Body of pancreas (tissue), 4 donors: ENCODE results near the gene WWC2. TPM values are rescaled to one million over a fixed set of nuclear protein-coding genes. Genes with fewer than 3 reads are reported as not detected.

Experiments used
- ATAC-seq: fragments of 150-250 bp; one replicate; pipeline ENCODE4 v1.9.1; 2016
- DNase-seq, 4 donors: peaks; one replicate each; pipeline ENCODE4 v3.0.0-alpha.2; 2019
- H3K27ac ChIP-seq, 4 donors: fragments of 200-600 bp; sonication (generic); 1 replicate in 3 of 4; 2 replicates in 1 of 4; pipeline versions ENCODE4 v1.5.1 to v1.6.1; 2016 to 2019; ENCODE audit warnings: mild to moderate bottlenecking in 1 of 4, mixed read lengths in 1 of 4, moderate library complexity in 1 of 4
- H3K27me3 ChIP-seq, 2 donors: fragments of 200-600 bp; sonication (generic); one replicate each; pipeline ENCODE4 v1.6.0; 2016; ENCODE audit warnings: mild to moderate bottlenecking in 1 of 2
- H3K36me3 ChIP-seq, 2 donors: fragments of 200-600 bp; sonication (generic); replicated peaks in 1 of 2; 2 replicates each; pipeline ENCODE4 v1.5.1; 2016; ENCODE audit warnings: low read depth in 2 of 2; ENCODE audit not compliant: insufficient read depth in 1 of 2
- H3K4me1 ChIP-seq: fragments of 200-600 bp; sonication (generic); one replicate; pipeline ENCODE4 v1.6.0; 2016
- H3K4me3 ChIP-seq, 2 donors: fragments of 200-600 bp; sonication (generic); 1 replicate in 1 of 2; 2 replicates in 1 of 2; pipeline ENCODE4 v1.5.1; 2016 to 2019
- H3K9me3 ChIP-seq, 3 donors: fragments of 200-600 bp; sonication (generic); 1 replicate in 2 of 3; 2 replicates in 1 of 3; pipeline ENCODE4 v1.5.1; 2016
- POLR2A ChIP-seq, 3 donors: fragments of 450-650 bp; IDR thresholded peaks; one replicate each; pipeline ENCODE4 v1.6.1; 2016; ENCODE audit warnings: antibody characterized with exemption in 3 of 3, mild to moderate bottlenecking in 2 of 3
- WGBS, 2 donors: methylation state at CpG; one replicate each; pipeline ENCODE4 v1.1.5; 2017; 5-methylcytosine and 5-hydroxymethylcytosine counted together
- intact Hi-C: fragments of 100-400 bp; cut with DNase I; formaldehyde crosslinking; loops from one replicate; pipeline ENCODE4 v1.15.1; 2023
- total RNA-seq, 2 donors: library from RNA; depleted of rRNA; stranded (reverse); fragments of >200 nt; gene quantifications; one replicate each; pipeline ENCODE4 v1.1.0, GENCODE V29; 2016
- TF ChIP-seq, protein P1 (sequence below), 7 experiments: fragments of 450-650 bp in 4 of 7; fragments of 200-600 bp in 3 of 7; sonication (generic) in 3 of 7; IDR thresholded peaks; one replicate each; pipeline ENCODE4 v1.5.1; 2016 to 2019; ENCODE audit warnings: antibody characterized with exemption in 7 of 7

The WWC2 gene
- total RNA-seq, 2 donors from 2014 or later = 24.4 to 30.3 TPM

DNA sequence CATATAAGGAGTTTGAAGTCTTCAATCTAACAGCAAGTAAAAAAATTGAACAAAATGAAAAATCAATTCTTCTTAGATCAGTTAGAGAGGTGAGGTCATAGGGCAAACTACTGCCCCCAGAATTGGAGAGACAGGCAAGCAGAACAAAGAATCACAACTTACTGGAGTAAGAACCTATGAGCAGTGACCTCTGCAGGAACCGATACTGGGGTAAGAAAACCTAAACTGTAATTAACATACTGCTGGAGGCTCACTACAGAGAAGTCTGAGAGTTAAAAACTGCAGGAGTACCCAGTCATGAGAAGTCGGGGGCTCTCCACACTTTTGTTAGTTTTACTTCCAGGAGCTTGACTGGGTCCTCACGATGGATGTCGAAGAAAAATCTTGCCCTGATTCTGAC is 205.0 kb downstream of the WWC2 start:
- Histone ChIP-seq H3K27ac (no peak overlapping the region), H3K4me3 (no peak overlapping the region), H3K27me3 (no peaks in the 10 kb centered on the region), H3K4me1 (no peaks in the 10 kb centered on the region), H3K36me3 (no peaks in the 10 kb centered on the region), H3K9me3 (no peaks in the 10 kb centered on the region)
- WGBS, 2 donors = 80 to 97% methylated on average over 4 of the region's 4 CpGs
- DNase-seq (no peak), ATAC-seq (no peak)
- TF ChIP-seq POLR2A (IDR thresholded peaks at IDR 0.05) = no peak
- TF ChIP-seq, protein P1, sequence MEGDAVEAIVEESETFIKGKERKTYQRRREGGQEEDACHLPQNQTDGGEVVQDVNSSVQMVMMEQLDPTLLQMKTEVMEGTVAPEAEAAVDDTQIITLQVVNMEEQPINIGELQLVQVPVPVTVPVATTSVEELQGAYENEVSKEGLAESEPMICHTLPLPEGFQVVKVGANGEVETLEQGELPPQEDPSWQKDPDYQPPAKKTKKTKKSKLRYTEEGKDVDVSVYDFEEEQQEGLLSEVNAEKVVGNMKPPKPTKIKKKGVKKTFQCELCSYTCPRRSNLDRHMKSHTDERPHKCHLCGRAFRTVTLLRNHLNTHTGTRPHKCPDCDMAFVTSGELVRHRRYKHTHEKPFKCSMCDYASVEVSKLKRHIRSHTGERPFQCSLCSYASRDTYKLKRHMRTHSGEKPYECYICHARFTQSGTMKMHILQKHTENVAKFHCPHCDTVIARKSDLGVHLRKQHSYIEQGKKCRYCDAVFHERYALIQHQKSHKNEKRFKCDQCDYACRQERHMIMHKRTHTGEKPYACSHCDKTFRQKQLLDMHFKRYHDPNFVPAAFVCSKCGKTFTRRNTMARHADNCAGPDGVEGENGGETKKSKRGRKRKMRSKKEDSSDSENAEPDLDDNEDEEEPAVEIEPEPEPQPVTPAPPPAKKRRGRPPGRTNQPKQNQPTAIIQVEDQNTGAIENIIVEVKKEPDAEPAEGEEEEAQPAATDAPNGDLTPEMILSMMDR (IDR thresholded peaks at IDR 0.05) = no peak
- intact Hi-C loops = no loop called here

DNA sequence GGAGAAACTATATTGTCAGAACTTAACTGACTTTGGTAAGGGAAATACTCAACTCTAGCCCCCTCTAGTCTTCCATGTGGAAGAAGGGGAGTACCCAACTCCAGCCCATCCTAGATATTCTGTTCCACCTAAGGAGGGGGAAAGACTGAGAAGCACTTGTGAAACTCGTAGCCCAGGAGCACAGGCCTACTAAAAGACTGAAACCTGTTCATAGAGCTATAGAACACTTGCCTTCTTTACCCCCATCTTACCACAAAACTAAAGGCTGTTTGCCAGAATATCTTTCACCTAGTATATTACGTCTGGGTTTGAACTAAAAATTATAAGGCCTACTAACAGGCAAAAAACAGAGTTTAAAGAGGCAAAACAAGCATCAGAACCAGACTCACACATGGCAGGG is 205.5 kb downstream of the WWC2 start:
- Histone ChIP-seq H3K36me3 (no peaks in the 10 kb centered on the region), H3K9me3 (no peaks in the 10 kb centered on the region), H3K27me3 (no peaks in the 10 kb centered on the region), H3K27ac (no peak overlapping the region), H3K4me1 (no peaks in the 10 kb centered on the region), H3K4me3 (no peak overlapping the region)
- no peak for TF ChIP-seq POLR2A (IDR thresholded peaks at IDR 0.05)
- TF ChIP-seq, protein P1 (IDR thresholded peaks at IDR 0.05) = no peak
- no peak for DNase-seq
- no peak for ATAC-seq
- 89 to 95% methylated on average over 2 of the region's 2 CpGs for WGBS, 2 donors
- intact Hi-C loops = no loop called here

DNA sequence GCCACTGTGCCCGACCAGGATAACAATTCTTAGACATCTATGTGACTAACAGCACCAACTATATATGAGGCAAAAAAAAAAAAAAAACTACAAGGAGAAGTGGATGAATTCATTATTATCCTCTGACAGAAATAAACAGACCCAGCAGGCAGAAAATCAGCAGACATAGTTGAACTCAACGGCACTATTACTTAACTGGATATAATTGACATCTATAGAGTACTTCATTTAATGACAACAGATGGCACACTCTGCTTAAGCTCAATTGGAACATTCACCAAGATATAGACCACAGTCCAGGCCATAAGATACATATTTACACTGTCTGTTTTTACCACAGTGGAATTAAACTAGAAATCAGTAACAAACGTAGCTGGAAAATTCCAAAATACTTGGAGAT is 207.8 kb downstream of the WWC2 start:
- no peak overlapping the region for H3K4me3 ChIP-seq
- TF ChIP-seq POLR2A (IDR thresholded peaks at IDR 0.05) = no peak
- TF ChIP-seq, protein P1 (IDR thresholded peaks at IDR 0.05) = no peak
- no peaks in the 10 kb centered on the region for H3K4me1 ChIP-seq
- DNase-seq = no peak
- intact Hi-C loops = no loop called here
- ATAC-seq = no peak
- H3K27me3 ChIP-seq = no peaks in the 10 kb centered on the region
- no peaks in the 10 kb centered on the region for H3K9me3 ChIP-seq
- WGBS, 2 donors = 84 to 95% methylated on average over 3 of the region's 3 CpGs
- no peak overlapping the region for H3K27ac ChIP-seq
- H3K36me3 ChIP-seq = no peaks in the 10 kb centered on the region

DNA sequence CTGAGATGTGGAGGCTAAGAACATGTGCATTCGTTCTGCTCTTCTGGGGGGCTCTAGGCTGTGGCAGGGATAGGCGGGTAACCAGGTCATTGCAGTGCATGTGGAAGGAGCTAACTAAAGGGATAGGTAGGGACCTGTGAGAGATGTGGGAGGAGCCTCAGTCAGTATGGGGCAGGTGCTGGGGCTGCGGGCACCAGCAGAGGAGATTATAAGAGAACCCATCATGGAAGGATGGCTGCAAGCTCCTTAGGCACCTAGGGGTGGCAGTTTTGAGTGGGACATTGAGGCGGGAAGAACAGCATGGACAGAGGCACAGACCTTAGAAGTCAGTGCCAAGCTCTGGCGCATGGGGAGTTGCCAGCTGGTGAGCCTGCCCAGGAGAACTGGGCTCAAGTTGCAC is 213.8 kb downstream of the WWC2 start:
- TF ChIP-seq, protein P1 (IDR thresholded peaks at IDR 0.05) = no peak
- no peak for TF ChIP-seq POLR2A (IDR thresholded peaks at IDR 0.05)
- H3K27ac ChIP-seq = no peak overlapping the region
- no peak overlapping the region for H3K4me3 ChIP-seq
- H3K4me1 ChIP-seq = no peaks in the 10 kb centered on the region
- 65 to 82% methylated on average over 5 of the region's 5 CpGs for WGBS, 2 donors
- DNase-seq (no peak), ATAC-seq (no peak)
- H3K36me3 ChIP-seq = peaks cover 0 to 2% of the 10 kb centered on the region in 2 donors
- H3K9me3 ChIP-seq = no peaks in the 10 kb centered on the region
- intact Hi-C loops = no loop called here
- no peaks in the 10 kb centered on the region for H3K27me3 ChIP-seq

DNA sequence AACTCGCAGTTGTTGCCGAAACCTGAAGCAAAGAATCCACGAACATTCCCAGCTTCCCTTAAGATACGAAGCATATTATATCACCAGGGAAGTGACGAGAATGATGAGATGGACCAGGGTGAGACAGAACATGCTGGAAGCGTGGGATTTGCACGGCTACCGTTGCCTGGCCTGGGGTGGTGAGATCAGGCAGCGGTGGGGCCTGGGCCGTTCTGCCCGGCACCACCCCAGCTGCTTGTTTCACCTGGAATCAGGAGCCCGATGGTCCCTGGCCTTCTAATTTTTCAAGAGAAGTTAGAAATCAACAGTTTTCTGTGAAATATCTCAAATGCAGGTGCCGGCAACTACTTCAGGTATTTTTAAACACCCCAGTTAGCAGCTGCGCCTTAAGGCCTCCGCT is 215.3 kb downstream of the WWC2 start:
- 94% methylated on average over 14 to 15 of the region's 15 CpGs for WGBS, 2 donors
- ATAC-seq (no peak), DNase-seq (no peak)
- no peaks in the 10 kb centered on the region for H3K27me3 ChIP-seq
- intact Hi-C loops = no loop called here
- peaks cover 0 to 2% of the 10 kb centered on the region in 2 donors for H3K36me3 ChIP-seq
- H3K4me1 ChIP-seq = peaks cover 5% of the 10 kb centered on the region
- TF ChIP-seq, protein P1 (IDR thresholded peaks at IDR 0.05) = no peak
- TF ChIP-seq POLR2A (IDR thresholded peaks at IDR 0.05) = no peak
- no peaks in the 10 kb centered on the region for H3K9me3 ChIP-seq
- H3K27ac ChIP-seq = no peak overlapping the region
- H3K4me3 ChIP-seq = no peak overlapping the region
